ENCODE measurements around the gene PPP1R12B. TPM values are rescaled to one million over a fixed set of nuclear protein-coding genes. Genes with fewer than 3 reads are reported as not detected.
A peak's percentile ranks its signal among the peaks of the same experiment; 100 is the strongest.

Gene PPP1R12B
- total RNA-seq, 1 donor from 2014 or later: 71.7 TPM

DNA sequence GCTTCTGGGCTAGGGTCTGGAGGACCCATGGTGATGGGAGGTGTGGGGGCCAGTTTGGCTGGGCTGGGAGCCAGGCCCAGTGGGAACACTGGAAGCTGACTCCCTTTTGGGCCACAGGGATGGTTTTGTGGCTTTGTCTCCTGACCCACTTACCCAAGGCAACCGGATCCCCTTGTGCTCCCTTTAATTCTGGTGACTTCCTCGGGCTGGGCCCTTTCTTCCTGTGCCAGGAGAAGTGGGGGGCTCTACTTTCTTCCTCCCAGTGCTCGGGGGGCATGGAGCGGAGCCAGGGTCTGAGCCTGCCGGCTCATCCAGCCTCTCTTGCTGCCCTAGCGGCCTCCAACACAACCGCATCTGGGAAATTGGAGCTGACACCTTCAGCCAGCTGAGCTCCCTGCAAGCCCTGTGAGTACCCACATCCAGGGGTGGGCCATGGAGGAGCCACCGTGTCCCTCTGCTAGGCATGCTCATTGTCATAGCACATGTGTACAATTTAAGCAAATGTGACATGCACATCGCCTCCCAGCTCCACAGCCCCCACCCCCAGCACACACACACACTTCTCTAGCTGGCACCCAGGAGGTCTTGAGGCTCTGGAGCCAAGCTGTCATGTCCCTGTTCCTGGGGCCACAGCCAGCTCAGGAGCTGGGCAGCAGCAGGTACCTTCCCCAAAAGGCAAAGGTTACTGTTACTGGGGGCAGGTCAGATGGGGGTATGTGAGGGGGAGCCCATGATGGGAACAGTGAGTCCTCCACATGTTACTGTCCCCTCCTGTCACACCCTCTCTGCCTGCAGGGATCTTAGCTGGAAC is 41.8 kb upstream of the PPP1R12B start:
- intact Hi-C loops (cut with DNase I): no loop called here

DNA sequence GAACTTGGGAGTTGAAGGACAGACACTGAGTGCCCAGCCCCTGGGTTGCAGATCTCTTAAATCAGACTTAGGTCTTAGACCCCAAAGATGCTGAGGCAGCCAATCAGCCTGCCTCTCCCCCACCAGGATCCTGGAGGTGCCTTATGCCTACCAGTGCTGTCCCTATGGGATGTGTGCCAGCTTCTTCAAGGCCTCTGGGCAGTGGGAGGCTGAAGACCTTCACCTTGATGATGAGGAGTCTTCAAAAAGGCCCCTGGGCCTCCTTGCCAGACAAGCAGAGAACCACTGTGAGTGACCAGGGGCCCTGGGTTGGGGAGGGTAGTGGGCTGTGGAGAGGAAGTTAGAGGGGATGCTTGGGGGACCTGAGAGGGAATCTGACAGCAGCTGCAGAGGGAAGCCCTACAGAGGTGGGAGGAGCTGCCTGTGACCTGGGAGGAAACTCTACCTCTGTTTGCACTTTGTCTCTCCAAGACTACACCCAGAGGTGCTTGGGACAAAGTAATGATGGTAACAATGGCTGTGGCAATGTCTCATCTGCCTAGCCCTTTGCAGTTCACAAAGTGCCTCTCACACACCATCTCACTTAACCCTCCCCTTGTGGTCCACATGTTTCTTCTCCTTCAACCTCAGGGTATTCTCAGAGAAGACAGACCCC is 38.3 kb upstream of the PPP1R12B start:
- H3K27me3 ChIP-seq: no peaks in the 10 kb centered on the region
- DNase-seq (ENCODE audit: extremely low spot score in 2 of 2): no peak
- H3K9me3 ChIP-seq: no peaks in the 10 kb centered on the region
- intact Hi-C loops (cut with DNase I): no loop called here
- no peaks in the 10 kb centered on the region for H3K36me3 ChIP-seq
- H3K4me3 ChIP-seq: no peak overlapping the region
- TF ChIP-seq POLR2AphosphoS5 (IDR thresholded peaks at IDR 0.05; ENCODE audit: insufficient read depth in 1 of 2, low read depth in 1 of 2): no peak
- no peak for TF ChIP-seq POLR2A (IDR thresholded peaks at IDR 0.05)
- H3K4me1 ChIP-seq: peaks cover 6% of the 10 kb centered on the region
- no peak overlapping the region for H3K27ac ChIP-seq

More for the DNA sequence above, 41.8 kb upstream of the PPP1R12B start:
- H3K27ac ChIP-seq: no peak overlapping the region
- DNase-seq (ENCODE audit: extremely low spot score in 2 of 2): no peak
- H3K4me1 ChIP-seq: peaks cover 2% of the 10 kb centered on the region
- no peaks in the 10 kb centered on the region for H3K27me3 ChIP-seq
- no peaks in the 10 kb centered on the region for H3K9me3 ChIP-seq
- no peak overlapping the region for H3K4me3 ChIP-seq
- TF ChIP-seq POLR2AphosphoS5 (IDR thresholded peaks at IDR 0.05; ENCODE audit: insufficient read depth in 1 of 2, low read depth in 1 of 2): no peak
- TF ChIP-seq, protein P1, sequence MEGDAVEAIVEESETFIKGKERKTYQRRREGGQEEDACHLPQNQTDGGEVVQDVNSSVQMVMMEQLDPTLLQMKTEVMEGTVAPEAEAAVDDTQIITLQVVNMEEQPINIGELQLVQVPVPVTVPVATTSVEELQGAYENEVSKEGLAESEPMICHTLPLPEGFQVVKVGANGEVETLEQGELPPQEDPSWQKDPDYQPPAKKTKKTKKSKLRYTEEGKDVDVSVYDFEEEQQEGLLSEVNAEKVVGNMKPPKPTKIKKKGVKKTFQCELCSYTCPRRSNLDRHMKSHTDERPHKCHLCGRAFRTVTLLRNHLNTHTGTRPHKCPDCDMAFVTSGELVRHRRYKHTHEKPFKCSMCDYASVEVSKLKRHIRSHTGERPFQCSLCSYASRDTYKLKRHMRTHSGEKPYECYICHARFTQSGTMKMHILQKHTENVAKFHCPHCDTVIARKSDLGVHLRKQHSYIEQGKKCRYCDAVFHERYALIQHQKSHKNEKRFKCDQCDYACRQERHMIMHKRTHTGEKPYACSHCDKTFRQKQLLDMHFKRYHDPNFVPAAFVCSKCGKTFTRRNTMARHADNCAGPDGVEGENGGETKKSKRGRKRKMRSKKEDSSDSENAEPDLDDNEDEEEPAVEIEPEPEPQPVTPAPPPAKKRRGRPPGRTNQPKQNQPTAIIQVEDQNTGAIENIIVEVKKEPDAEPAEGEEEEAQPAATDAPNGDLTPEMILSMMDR (IDR thresholded peaks at IDR 0.05): no peak
- TF ChIP-seq POLR2A (IDR thresholded peaks at IDR 0.05): no peak
- H3K36me3 ChIP-seq: no peaks in the 10 kb centered on the region

GRCh38 chr1:202310746-202311145 is 37.8 kb upstream of the PPP1R12B start:
- intact Hi-C loops (cut with DNase I): no loop called here
- Histone ChIP-seq H3K27me3 (no peaks in the 10 kb centered on the region), H3K27ac (no peak overlapping the region), H3K36me3 (no peaks in the 10 kb centered on the region), H3K9me3 (no peaks in the 10 kb centered on the region), H3K4me1 (peaks cover 6% of the 10 kb centered on the region), H3K4me3 (no peak overlapping the region)
- TF ChIP-seq POLR2A (IDR thresholded peaks at IDR 0.05) (no peak), POLR2AphosphoS5 (IDR thresholded peaks at IDR 0.05; ENCODE audit: insufficient read depth in 1 of 2, low read depth in 1 of 2) (no peak)
- TF ChIP-seq, protein P1 (IDR thresholded peaks at IDR 0.05): no peak
- no peak for DNase-seq (ENCODE audit: extremely low spot score in 2 of 2)

DNA sequence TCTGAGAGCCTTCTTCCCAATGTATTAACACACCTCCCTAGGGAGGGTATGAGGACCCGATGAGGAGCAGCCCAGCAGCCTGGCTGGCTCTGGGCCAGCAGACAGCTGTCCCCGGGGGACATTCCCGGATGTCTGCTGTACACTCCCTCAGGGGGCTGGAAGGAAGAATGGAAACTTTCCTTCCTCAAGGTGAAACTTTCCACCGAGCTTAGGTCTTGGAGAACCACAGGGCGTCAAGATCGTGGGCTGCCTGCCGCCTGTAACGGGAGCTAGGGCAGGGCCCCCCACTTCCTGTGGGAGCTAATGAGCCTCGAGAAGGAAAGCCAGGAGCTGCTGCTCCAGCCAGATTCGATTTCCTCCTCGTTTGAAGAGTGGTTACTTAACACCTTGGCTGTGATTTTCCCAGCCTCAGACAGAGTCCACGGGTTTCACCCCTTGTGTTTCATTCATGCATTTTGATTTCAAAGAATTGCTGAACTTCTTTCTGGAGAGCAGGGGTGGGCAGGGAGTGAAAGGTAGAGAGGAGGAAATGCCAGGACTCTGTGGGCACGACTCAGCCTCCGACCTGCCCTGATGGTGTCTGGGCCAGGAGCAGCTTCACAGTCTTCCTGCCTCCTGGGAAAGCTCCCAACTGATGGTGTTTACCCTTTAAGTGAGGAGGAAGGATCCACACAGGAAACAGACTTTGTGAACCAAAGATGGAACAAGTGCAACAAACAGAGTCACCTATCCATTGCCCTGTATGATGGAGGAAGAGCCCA is 36.4 kb upstream of the PPP1R12B start:
- Histone ChIP-seq H3K27ac (no peak overlapping the region), H3K27me3 (no peaks in the 10 kb centered on the region), H3K4me3 (no peak overlapping the region), H3K4me1 (peaks cover 6% of the 10 kb centered on the region), H3K9me3 (no peaks in the 10 kb centered on the region), H3K36me3 (no peaks in the 10 kb centered on the region)
- intact Hi-C loops (cut with DNase I): no loop called here
- TF ChIP-seq POLR2A (IDR thresholded peaks at IDR 0.05) (no peak), POLR2AphosphoS5 (IDR thresholded peaks at IDR 0.05; ENCODE audit: insufficient read depth in 1 of 2, low read depth in 1 of 2) (no peak)
- TF ChIP-seq, protein P1 (IDR thresholded peaks at IDR 0.05): no peak
- DNase-seq (ENCODE audit: extremely low spot score in 2 of 2): no peak

DNA sequence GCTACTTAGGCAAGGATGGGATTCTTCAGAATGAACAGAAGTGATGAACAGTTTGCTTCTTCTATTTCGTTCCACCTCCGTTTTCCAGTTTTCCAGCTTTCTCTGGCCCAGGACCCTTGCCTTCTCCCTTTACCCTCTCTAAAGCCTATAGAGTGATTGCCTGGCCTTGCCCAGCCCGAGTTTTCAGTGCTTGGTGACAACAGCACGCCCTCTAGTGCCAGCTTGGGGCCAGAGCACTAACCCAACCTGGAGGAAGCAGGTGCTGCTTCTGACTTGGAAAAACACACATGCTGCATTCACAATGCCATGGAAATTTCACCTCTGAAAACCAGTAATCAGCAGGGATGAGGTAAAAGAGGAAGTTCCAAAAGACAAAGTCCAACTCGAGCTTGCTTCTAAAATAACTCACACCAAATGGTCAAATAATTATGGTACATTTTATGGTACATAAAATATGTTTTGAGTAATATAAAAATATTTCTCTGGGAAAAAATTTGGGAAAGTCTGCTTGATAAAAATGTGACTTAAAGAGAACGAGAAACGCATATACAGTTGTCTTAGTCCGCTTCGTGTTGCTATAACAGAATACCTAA is 32.8 kb upstream of the PPP1R12B start:
- TF ChIP-seq, protein P1 (IDR thresholded peaks at IDR 0.05): peak; percentile 72 to 90 (median 76)
- TF ChIP-seq POLR2AphosphoS5 (IDR thresholded peaks at IDR 0.05; ENCODE audit: insufficient read depth in 1 of 2, low read depth in 1 of 2) (no peak), POLR2A (IDR thresholded peaks at IDR 0.05) (no peak)
- Histone ChIP-seq H3K27ac (no peak overlapping the region), H3K9me3 (no peaks in the 10 kb centered on the region), H3K4me1 (peaks cover 6% of the 10 kb centered on the region), H3K27me3 (no peaks in the 10 kb centered on the region), H3K36me3 (no peaks in the 10 kb centered on the region), H3K4me3 (no peak overlapping the region)
- intact Hi-C loops (cut with DNase I): loop anchor here (1.0 kb wide), 1 partner anchor 123 kb away; no protein-coding TSS in a partner anchor
- DNase-seq (ENCODE audit: extremely low spot score in 2 of 2): peak in 1 of 2 donors; percentile 85
